22Rv1 (cell line): ENCODE data around the gene C1orf167.
A peak's percentile ranks its signal among the peaks of the same experiment; 100 is the strongest.

Experiments used
- ZFX ChIP-seq: fragments of 450-650 bp; IDR thresholded peaks from 2 replicates; pipeline ENCODE4 v1.6.1; 2017; ENCODE audit warnings: antibody characterized with exemption, borderline replicate concordance
- TF ChIP-seq, protein P1 (sequence below): fragments of 450-650 bp; IDR thresholded peaks from 2 replicates; pipeline ENCODE4 v1.5.1; 2017; ENCODE audit warnings: mild to moderate bottlenecking

- TF ChIP-seq, protein P1, sequence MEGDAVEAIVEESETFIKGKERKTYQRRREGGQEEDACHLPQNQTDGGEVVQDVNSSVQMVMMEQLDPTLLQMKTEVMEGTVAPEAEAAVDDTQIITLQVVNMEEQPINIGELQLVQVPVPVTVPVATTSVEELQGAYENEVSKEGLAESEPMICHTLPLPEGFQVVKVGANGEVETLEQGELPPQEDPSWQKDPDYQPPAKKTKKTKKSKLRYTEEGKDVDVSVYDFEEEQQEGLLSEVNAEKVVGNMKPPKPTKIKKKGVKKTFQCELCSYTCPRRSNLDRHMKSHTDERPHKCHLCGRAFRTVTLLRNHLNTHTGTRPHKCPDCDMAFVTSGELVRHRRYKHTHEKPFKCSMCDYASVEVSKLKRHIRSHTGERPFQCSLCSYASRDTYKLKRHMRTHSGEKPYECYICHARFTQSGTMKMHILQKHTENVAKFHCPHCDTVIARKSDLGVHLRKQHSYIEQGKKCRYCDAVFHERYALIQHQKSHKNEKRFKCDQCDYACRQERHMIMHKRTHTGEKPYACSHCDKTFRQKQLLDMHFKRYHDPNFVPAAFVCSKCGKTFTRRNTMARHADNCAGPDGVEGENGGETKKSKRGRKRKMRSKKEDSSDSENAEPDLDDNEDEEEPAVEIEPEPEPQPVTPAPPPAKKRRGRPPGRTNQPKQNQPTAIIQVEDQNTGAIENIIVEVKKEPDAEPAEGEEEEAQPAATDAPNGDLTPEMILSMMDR, result peak; percentile 99
- no peak for TF ChIP-seq ZFX
Observed at GRCh38 chr1:11838349-11839272, 76.6 kb downstream of the C1orf167 start.
